Astrocyte of the spinal cord (primary cell): ENCODE measurements around the gene R3HDML.

Experiments used
- DNase-seq: peaks from one replicate; pipeline ENCODE4 v3.0.0; 2011; ENCODE audit warnings: low read depth, low spot score
- H3K4me3 ChIP-seq: 2 replicates; pipeline ENCODE4 v1.5.1; 2011; ENCODE audit warnings: low read depth, mild to moderate bottlenecking, low read length, moderate library complexity
- in situ Hi-C: cut with HindIII; loops from 2 replicates; pipeline ENCODE4 v1.10.0; 2017; ENCODE audit warnings: low sequenced_read_pairs
- TF ChIP-seq, protein P1 (sequence below): IDR thresholded peaks from 2 replicates; pipeline ENCODE4 v1.5.1; 2012; ENCODE audit warnings: low read depth, mild to moderate bottlenecking, low read length, inconsistent platforms

Gene R3HDML

DNA sequence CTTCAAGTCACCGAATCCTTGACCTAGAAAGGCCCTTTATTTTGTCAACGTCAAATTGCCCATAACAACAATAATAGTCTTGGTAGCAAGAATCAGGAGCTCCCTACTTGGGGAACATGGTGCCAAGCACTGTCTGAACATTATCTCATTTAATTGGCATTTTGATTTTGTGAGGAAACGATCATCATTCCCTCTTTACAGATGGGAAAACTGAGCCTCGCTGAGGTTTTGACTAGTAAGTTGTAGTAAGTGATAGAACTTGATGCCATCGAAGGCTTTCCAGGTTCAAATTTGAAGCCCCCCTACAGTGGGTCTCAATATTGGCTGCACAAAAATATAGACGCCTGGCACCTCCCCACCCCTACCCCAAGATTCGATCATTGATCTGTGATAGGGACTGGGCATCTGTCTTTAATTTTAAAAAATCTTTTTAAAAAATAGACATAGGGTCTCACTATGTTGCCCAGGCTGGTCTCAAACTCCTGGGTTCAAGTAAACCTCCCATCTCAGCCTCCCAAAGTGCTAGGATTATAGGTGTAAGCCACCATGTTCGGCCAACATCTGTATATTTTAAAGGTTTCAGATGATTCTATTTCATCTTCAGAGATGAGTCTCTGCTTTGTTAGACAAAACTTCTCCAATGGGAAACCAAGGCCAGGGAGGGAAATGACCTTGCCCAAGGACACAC is 55.4 kb downstream of the R3HDML start:
- TF ChIP-seq, protein P1, sequence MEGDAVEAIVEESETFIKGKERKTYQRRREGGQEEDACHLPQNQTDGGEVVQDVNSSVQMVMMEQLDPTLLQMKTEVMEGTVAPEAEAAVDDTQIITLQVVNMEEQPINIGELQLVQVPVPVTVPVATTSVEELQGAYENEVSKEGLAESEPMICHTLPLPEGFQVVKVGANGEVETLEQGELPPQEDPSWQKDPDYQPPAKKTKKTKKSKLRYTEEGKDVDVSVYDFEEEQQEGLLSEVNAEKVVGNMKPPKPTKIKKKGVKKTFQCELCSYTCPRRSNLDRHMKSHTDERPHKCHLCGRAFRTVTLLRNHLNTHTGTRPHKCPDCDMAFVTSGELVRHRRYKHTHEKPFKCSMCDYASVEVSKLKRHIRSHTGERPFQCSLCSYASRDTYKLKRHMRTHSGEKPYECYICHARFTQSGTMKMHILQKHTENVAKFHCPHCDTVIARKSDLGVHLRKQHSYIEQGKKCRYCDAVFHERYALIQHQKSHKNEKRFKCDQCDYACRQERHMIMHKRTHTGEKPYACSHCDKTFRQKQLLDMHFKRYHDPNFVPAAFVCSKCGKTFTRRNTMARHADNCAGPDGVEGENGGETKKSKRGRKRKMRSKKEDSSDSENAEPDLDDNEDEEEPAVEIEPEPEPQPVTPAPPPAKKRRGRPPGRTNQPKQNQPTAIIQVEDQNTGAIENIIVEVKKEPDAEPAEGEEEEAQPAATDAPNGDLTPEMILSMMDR: no peak
- H3K4me3 ChIP-seq: no peak overlapping the region
- in situ Hi-C loops: no loop called here
- no peak for DNase-seq

DNA sequence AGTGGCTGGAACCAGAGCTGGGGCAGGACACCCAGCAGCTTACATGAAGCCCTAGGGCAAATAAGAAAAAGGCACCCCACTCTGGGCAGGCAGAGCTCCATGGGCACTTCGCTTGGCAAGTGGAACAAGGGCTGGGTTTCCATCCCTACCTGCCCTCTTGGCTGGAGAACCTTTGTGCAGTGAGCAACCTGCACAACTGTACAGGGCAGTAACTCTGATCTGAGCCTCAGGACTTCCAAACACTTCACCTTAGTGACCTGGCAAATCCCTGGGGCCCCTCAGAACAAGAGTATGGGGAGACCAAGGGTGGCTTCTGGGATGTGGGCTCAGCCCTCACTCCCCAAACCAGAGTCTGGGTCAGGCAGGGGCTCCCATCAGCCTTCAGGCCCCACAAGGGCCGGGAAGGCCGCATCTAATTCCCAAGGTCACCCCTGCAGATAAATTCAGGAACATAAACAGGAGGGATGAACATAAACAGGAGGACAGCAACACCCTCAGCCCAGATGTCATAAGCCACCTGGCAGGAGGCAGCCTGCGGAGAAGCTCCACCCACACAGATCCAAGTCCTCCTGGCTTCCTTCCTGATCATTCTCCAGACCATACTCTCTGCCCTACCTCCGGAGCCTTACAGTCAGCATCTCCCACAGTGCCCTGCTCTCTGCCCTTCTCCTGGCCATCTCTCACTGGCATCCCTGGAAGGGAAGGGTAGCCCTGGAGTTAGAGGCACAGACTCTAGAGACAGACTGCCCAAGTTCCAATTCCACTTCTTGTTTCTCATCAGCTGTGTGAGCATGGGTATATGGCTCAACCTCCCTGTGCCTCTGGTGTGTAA is 56.1 kb downstream of the R3HDML start:
- TF ChIP-seq, protein P1: no peak
- no peak for DNase-seq
- H3K4me3 ChIP-seq: no peak overlapping the region
- in situ Hi-C loops: no loop called here

DNA sequence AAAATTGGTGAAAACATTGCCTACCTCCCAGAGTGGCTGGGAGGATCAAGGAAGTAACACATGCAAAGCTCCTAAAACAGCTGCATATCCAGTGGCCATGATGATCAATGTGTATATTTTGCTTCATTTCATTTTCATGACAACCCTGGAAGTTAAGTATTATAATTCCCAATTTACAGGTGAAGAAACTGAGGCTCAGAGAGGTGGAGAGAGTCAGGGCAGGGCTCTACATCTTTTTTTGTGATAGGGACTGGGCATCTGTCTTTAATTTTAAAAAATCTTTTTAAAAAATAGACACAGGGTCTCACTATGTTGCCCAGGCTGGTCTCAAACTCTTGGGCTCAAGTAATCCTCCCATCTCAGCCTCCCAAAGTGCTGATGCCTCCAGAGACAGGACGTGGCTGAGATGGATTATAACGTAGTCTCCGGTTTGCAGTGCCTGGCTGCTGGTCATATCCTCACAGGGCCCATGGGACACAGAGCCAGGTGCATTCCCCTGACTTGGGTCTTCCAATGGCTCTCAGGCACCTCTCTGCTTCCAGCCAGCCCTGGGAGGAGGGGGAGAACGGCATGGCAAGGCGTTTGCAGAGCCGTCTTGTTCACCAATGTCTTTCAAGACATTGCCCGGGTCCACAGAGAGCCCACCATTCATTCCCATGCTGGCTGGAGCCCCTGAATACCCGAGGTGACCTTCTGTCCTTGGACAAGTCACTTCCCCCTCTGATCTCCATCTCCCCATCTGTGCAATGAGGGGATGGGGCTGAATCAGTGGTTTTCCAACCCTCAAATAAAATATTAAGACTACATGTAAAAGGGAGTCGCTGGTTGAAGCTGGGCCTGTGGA is 57.0 kb downstream of the R3HDML start:
- in situ Hi-C loops: no loop called here
- TF ChIP-seq, protein P1: no peak
- DNase-seq: no peak
- no peak overlapping the region for H3K4me3 ChIP-seq

DNA sequence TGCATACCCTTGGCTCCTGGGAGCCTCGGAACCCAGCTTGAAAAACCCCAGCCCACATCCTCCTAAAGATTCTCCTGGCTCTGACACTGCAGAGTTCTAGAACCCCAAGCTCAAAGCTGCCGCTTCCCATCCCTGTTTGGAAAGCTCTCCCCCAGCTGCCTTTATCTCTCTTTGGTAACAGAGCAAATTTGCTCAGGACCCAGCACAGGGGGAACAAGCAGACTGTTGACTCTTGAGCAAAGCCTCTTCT is 57.5 kb downstream of the R3HDML start:
- TF ChIP-seq, protein P1: no peak
- H3K4me3 ChIP-seq: no peak overlapping the region
- in situ Hi-C loops: no loop called here
- DNase-seq: no peak

DNA sequence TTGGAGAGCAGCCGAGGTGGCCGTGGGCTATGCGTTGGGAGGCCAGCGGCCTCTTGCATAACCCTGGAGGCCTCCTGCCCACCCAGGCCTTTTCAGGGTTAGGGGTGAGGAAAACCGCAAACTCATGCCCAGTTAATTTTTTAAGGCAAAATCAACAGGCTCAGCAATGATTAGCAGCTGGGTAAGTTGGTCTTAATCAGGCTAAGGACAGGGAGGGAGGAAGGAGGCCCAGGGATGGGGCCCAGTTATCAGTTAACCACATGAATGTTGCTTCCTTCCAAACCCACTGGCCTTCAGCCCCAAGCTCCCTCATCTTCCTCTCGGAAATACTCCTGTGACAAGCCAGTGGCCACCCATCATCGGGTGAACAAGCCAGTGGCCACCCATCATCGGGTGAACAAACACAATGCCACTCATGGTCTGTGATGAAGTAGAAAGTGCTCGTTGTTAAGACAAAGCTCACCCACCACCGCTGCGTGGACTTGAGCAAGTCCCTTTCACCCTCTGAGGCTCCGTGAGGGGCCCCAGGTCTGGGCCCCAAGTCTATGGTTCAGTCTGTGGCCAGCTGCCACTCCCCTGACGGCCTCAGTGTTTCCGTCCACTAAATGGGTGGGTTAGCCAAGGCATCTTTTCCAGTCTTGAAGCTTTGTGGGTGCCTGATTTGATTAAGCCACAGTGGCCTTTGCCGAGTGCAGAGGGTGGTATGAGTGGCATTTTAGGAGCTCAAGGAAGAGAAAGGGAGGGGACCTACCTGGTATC is 58.0 kb downstream of the R3HDML start:
- no peak for DNase-seq
- in situ Hi-C loops: no loop called here
- TF ChIP-seq, protein P1: no peak
- H3K4me3 ChIP-seq: no peak overlapping the region
